Cardiac fibroblast (primary cell): Measurements from ENCODE around the gene COX7C.
"Not testable (repeated sequence)": the region's sequence is repeated elsewhere in the genome, so short reads cannot be mapped to it uniquely, and the experiment has no call there.

ENCODE experiments used
- DNase-seq, 2 donors: peaks; one replicate each; pipeline versions ENCODE4 v3.0.0 to v3.0.0-alpha.2; 2010; ENCODE audit warnings: low read depth in 2 of 2
- H3K4me3 ChIP-seq, 2 donors: replicated peaks in 1 of 2; 1 replicate in 1 of 2; 2 replicates in 1 of 2; pipeline ENCODE4 v1.5.1; 2011; ENCODE audit warnings: low read depth in 2 of 2, low read length in 2 of 2, mild to moderate bottlenecking in 2 of 2, moderate library complexity in 1 of 2
- TF ChIP-seq, protein P1 (sequence below): IDR thresholded peaks from one replicate; pipeline ENCODE4 v1.5.1; 2011; ENCODE audit warnings: low read depth, mild to moderate bottlenecking, low read length, inconsistent platforms

Gene COX7C

DNA sequence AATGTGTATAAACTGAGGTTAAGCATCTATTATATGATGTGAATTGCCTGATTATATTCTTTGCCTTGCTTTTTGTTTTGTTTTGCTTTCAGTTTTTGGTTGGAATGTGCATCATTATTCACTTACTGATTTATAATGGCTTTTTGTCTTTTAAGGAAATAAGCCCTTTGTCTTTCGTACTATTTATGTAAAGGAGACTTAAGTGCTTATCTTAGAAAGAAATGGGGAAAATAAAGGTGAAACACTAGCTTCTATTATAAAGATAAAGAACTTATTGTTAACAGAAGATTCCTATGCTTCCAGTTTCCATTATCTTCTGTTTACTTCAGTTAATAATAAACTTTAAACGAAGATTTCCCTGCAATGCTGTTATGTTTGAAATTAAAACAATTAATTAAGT is 23.3 kb downstream of the COX7C start:
- no peak overlapping the region for H3K4me3 ChIP-seq
- TF ChIP-seq, protein P1, sequence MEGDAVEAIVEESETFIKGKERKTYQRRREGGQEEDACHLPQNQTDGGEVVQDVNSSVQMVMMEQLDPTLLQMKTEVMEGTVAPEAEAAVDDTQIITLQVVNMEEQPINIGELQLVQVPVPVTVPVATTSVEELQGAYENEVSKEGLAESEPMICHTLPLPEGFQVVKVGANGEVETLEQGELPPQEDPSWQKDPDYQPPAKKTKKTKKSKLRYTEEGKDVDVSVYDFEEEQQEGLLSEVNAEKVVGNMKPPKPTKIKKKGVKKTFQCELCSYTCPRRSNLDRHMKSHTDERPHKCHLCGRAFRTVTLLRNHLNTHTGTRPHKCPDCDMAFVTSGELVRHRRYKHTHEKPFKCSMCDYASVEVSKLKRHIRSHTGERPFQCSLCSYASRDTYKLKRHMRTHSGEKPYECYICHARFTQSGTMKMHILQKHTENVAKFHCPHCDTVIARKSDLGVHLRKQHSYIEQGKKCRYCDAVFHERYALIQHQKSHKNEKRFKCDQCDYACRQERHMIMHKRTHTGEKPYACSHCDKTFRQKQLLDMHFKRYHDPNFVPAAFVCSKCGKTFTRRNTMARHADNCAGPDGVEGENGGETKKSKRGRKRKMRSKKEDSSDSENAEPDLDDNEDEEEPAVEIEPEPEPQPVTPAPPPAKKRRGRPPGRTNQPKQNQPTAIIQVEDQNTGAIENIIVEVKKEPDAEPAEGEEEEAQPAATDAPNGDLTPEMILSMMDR: no peak
- DNase-seq: no peak

DNA sequence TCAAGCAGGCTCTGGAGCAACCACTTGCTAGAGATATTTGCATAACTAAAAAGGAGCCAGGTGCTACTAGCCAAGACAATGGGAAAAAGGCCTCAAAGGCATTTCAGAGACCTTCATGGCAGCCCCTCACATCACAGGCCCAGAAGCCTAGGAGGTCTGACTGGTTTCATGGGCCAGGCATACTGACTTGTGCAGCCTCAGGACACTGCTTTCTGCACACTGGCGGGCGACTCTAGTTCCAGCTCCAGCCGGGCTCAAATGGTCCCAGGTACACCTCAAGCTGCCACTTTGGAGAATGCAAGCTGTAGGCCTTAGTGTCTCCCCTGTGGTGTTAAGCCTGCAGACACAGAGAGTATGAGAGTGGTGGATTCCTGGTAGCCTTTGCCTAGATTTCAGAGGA is 27.1 kb downstream of the COX7C start:
- DNase-seq: no peak
- TF ChIP-seq, protein P1: no peak
- H3K4me3 ChIP-seq: no peak overlapping the region

DNA sequence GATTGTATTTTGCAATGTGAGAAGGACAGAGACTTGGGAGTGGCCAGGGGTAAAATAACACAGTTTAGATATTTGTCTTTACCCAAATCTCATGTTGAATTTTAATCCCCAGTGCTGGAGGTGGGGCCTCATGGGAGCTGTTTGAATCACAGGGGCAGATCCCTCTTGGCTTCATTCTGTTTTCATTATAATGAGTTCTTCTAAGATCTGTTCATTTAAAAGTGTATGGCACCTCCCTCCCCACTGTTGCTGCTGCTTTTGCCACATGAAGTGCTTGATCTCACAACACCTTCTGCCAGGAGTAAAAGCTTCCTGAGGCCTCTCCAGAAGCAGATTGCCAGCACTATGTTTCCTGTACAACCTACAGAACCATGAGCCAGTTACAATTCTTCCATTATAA is 28.1 kb downstream of the COX7C start:
- no peak for DNase-seq
- TF ChIP-seq, protein P1: no peak
- no peak overlapping the region for H3K4me3 ChIP-seq

DNA sequence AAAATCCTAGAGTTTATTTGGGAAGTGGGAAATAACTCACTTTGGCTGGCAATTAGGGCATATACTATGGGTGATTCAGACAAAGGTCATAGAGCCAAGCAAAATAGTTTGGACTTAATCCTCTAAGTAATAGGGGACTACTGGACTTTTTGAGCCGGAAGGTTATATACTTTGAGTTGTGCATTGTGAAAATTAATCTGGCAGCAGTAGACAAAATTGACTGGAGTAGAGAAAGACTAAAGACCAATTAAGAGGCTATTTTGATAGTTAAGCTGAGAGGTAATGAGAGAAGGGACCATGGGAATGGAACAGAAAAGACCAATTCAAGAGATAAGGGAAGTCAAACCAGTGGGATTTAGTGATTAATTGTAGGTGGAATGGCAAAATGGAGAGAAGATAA is 28.9 kb downstream of the COX7C start:
- TF ChIP-seq, protein P1: no peak
- H3K4me3 ChIP-seq: no peak overlapping the region
- DNase-seq: no peak

DNA sequence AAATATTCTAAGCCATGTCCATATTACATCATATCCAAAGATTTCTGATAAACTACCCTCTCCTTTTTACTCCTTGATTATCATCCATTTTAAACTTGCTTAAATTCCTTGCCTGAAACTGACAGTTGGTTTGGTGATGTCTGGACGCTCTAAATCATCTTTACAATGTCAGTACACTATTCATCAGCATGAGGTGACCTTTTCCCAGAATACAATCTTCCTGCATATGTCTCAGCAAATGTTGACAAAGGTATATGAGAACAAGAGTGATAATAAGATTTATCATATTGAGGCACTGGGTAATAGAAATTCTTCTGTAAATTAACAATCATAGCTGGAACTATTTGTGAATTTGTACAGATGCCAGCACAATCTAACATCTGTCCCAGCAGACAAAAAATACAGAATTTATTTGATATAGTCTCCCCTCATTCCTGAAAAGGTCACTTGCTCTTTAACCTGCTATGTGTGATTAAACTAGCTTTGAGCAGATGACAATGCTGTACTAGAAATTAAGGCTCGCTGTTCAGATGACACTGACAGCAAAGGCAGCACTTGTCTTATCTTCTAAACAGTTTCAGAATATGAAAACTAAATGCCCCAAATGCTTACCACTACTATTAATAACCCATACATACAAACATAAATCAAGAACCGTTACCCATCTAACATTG is 32.2 kb downstream of the COX7C start:
- TF ChIP-seq, protein P1: no peak
- DNase-seq: no peak

DNA sequence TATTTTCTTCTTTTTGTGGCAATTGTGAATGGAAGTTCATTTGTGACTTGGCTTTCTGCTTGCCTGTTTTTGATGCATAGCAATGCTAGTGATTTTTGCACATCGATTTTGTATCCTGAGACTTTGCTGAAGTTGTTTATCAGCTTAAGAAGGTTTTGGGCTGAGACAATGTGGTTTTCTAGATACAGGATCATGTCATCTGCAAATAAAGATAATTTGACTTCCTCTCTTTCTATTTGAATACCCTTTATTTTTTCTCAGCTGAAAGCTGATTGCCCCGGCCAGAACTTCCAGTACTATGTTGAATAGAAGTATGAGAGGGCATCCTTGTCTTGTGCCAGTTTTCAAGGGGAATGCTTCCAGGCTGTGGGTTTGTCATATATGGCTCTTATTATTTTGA is 43.0 kb downstream of the COX7C start:
- H3K4me3 ChIP-seq, DNase-seq: not testable (repeated sequence)

More for the DNA sequence above, 32.2 kb downstream of the COX7C start:
- H3K4me3 ChIP-seq: no peak overlapping the region

DNA sequence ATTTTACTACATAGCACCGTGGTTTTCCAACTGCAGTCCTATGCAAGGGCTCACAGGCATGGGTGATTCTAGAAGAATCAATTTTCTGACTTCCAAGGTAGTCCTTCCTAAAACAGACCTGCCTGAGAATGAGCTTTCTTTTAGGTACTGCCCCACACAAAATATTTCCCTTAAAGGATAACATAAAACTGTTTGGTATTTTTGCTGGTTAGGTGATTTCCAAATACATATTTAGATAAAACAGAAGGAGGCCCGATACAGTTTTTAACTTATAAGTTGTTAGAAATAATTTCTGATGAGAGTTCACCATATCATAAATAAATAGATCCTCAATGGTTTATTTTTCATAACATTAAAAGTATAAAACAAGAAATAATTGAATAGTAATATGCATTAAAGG is 46.4 kb downstream of the COX7C start:
- TF ChIP-seq, protein P1: no peak
- no peak for DNase-seq
- H3K4me3 ChIP-seq: no peak overlapping the region
